Osteoblast (primary cell): Measurements from ENCODE around the gene CRPPA. TPM values are rescaled to one million over a fixed set of nuclear protein-coding genes. Genes with fewer than 3 reads are reported as not detected.

Source experiments
- DNase-seq: peaks from one replicate; pipeline ENCODE4 v3.0.0; 2011; ENCODE audit warnings: low spot score, mixed read lengths; ENCODE audit not compliant: insufficient read length; ENCODE audit errors: missing footprints
- H2AFZ ChIP-seq: 2 replicates; pipeline ENCODE4 v1.6.0; 2011; ENCODE audit warnings: mild to moderate bottlenecking, low read length
- H3K27ac ChIP-seq: 2 replicates; pipeline ENCODE4 v1.5.1; 2011; ENCODE audit warnings: mild to moderate bottlenecking, low read depth, low read length, moderate library complexity
- H3K27me3 ChIP-seq: 2 replicates; pipeline ENCODE4 v1.6.0; 2012; ENCODE audit warnings: mild to moderate bottlenecking, control low read depth, inconsistent platforms, low read length, moderate library complexity; ENCODE audit not compliant: insufficient read depth
- H3K36me3 ChIP-seq: 2 replicates; pipeline ENCODE4 v1.5.1; 2011; ENCODE audit warnings: mild to moderate bottlenecking, low read length, control low read depth, moderate library complexity; ENCODE audit not compliant: insufficient read depth
- H3K4me1 ChIP-seq: 2 replicates; pipeline ENCODE4 v1.5.1; 2011; ENCODE audit warnings: mild to moderate bottlenecking, low read length, control low read depth, moderate library complexity; ENCODE audit not compliant: insufficient read depth
- H3K4me2 ChIP-seq: 2 replicates; pipeline ENCODE4 v1.6.0; 2011; ENCODE audit warnings: mild to moderate bottlenecking, low read length; ENCODE audit not compliant: insufficient read depth
- H3K4me3 ChIP-seq: fragments of 200-600 bp; sonication (generic); 3 replicates; pipeline ENCODE4 v1.5.1; 2012; ENCODE audit warnings: mild to moderate bottlenecking, low read length, inconsistent platforms; ENCODE audit not compliant: insufficient read depth
- H3K79me2 ChIP-seq: 2 replicates; pipeline ENCODE4 v1.6.0; 2012; ENCODE audit warnings: mild to moderate bottlenecking, low read length, control low read depth, inconsistent platforms; ENCODE audit not compliant: insufficient read depth
- H3K9me3 ChIP-seq: 2 replicates; pipeline ENCODE4 v1.5.1; 2011; ENCODE audit warnings: low read depth, low read length, control low read depth
- H4K20me1 ChIP-seq: 2 replicates; pipeline ENCODE4 v1.6.0; 2012; ENCODE audit warnings: mild to moderate bottlenecking, low read length, control low read depth; ENCODE audit not compliant: insufficient read depth
- total RNA-seq: library from RNA; depleted of rRNA; stranded (reverse); fragments of >200 nt; gene quantifications from 2 replicates; pipeline ENCODE4 v1.2.3, GENCODE V29; 2012
- TF ChIP-seq, protein P1 (sequence below): IDR thresholded peaks from 2 replicates; pipeline ENCODE4 v1.5.1; 2011; ENCODE audit warnings: mild to moderate bottlenecking, low read depth, low read length, moderate library complexity; ENCODE audit errors: extremely low read depth

CRPPA gene
- total RNA-seq, 1 donor, result 3.3 TPM

DNA sequence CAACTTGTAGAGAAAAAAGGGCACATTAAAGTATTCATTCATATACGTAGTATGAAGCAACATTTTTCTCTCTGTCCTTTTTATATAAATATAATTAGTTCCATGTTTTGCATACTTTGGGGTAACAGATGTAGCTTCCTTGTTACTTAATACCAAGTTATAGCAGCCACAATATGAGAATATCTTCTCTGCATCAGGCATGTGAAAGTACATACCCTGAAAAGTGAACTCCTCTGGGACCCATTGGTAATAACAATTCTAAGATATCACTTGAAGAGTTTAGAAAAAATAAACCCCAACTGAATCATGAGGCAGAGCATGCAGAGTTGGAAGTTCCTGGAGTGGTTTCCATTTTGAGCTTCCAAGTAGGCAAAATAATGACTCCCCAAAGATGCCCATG lies 2.4 kb upstream of the CRPPA start:
- Histone ChIP-seq H2AFZ (no peak overlapping the region), H4K20me1 (no peaks in the 10 kb centered on the region), H3K79me2 (peaks cover 4% of the 10 kb centered on the region), H3K9me3 (no peaks in the 10 kb centered on the region), H3K4me1 (peaks cover 28% of the 10 kb centered on the region), H3K4me3 (no peak overlapping the region), H3K4me2 (no peak overlapping the region), H3K27me3 (no peaks in the 10 kb centered on the region), H3K36me3 (no peaks in the 10 kb centered on the region), H3K27ac (no peak overlapping the region)
- DNase-seq, result no peak
- TF ChIP-seq, protein P1, sequence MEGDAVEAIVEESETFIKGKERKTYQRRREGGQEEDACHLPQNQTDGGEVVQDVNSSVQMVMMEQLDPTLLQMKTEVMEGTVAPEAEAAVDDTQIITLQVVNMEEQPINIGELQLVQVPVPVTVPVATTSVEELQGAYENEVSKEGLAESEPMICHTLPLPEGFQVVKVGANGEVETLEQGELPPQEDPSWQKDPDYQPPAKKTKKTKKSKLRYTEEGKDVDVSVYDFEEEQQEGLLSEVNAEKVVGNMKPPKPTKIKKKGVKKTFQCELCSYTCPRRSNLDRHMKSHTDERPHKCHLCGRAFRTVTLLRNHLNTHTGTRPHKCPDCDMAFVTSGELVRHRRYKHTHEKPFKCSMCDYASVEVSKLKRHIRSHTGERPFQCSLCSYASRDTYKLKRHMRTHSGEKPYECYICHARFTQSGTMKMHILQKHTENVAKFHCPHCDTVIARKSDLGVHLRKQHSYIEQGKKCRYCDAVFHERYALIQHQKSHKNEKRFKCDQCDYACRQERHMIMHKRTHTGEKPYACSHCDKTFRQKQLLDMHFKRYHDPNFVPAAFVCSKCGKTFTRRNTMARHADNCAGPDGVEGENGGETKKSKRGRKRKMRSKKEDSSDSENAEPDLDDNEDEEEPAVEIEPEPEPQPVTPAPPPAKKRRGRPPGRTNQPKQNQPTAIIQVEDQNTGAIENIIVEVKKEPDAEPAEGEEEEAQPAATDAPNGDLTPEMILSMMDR, result no peak

DNA sequence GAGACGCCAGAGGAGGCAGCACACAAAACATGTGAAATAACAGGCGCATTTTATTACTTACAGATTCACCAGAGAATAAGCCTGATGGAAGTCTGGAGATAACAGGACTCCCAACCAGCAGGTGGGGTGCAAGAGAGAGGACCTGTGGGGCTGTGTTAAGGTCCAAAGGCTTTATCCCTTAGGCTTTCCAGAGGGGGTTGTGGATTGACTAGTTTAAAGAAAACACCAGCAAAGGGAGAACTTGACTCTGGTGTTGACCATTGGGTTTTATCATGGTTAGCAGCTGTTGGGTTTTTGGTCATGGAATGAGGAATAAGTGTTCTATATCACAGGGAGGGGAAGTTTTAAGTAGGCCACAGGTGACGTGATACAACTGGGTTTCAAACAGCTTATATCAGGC lies 1.6 kb upstream of the CRPPA start:
- H3K27ac ChIP-seq, result no peak overlapping the region
- no peaks in the 10 kb centered on the region for H3K9me3 ChIP-seq

DNA sequence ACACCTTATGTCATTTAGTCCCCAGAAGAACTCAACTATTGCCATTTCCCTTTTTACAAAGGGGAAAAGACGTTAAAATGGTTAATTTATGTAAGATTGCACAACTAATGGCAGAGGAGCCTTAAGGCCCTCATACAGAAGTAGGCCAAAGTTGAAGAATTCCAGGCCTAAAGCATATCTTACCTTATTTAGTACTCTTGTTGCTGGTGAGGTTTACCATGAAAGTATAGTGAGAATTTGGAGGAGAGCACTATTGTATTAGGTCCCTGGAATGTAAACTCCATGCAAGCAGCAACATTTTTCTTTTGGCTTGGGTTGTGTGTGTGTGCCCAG lies 731 bp upstream of the CRPPA start:
- Histone ChIP-seq H4K20me1 (no peaks in the 10 kb centered on the region), H3K27me3 (no peaks in the 10 kb centered on the region), H3K4me2 (peak overlapping the region; percentile 97), H2AFZ (peak overlapping the region; percentile 95), H3K9me3 (no peaks in the 10 kb centered on the region), H3K27ac (peak overlapping the region; percentile 82), H3K4me1 (peaks cover 25% of the 10 kb centered on the region), H3K4me3 (peak overlapping the region; percentile 73), H3K36me3 (no peaks in the 10 kb centered on the region), H3K79me2 (peaks cover 7% of the 10 kb centered on the region)
- TF ChIP-seq, protein P1, result no peak
- DNase-seq, result no peak

More for the DNA sequence above, 1.6 kb upstream of the CRPPA start:
- no peaks in the 10 kb centered on the region for H3K27me3 ChIP-seq
- H4K20me1 ChIP-seq, result no peaks in the 10 kb centered on the region
- H3K36me3 ChIP-seq, result no peaks in the 10 kb centered on the region
- H3K4me3 ChIP-seq, result no peak overlapping the region
- H3K79me2 ChIP-seq, result peaks cover 7% of the 10 kb centered on the region
- DNase-seq, result no peak
- no peak overlapping the region for H3K4me2 ChIP-seq
- TF ChIP-seq, protein P1, result no peak
- H3K4me1 ChIP-seq, result peaks cover 21% of the 10 kb centered on the region
- no peak overlapping the region for H2AFZ ChIP-seq

DNA sequence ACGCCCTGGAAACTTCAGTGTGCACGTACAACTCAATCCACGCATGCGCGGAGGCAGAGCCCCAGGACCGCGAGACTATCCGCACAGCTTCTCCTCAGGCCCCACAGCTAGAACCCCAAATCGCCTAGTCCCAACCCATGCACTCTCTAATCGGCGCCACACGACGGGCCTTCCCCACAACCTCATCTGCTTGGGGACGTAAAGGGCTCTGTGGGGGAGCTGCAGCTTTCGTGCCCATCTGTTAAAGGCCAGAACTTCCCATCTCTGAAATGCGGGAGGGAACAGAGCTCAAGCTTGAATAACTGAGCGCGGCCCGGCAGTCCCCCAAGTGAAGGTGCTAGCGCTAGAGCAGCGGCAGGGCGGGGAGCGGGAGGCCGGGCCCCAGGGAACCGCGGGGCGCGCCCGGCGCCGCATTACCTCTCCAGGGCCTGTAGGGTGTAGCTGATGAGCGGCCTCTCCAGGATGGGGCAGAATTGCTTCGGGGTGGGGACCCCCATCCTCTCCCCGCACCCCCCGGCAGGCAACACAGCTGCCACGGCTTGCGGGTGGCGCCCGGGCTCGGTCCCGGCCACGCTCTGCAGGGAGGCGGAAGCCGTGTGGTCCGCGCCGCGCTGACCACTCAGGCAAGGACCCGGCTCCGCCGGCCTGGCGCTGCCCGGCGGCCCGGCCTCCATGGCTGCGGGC lies 547 bp downstream of the CRPPA start:
- Histone ChIP-seq H3K36me3 (no peaks in the 10 kb centered on the region), H3K9me3 (no peaks in the 10 kb centered on the region), H3K4me2 (peak overlapping the region; percentile 97), H3K27me3 (no peaks in the 10 kb centered on the region), H3K79me2 (peaks cover 7% of the 10 kb centered on the region), H3K4me3 (peak overlapping the region; percentile 73), H3K27ac (peak overlapping the region; percentile 82), H4K20me1 (no peaks in the 10 kb centered on the region), H3K4me1 (peaks cover 37% of the 10 kb centered on the region), H2AFZ (peak overlapping the region; percentile 95)
- peak; percentile 90 for DNase-seq
- TF ChIP-seq, protein P1, result peak; percentile 18
